Measurements from ENCODE around the gene MORF4L1.

DNA sequence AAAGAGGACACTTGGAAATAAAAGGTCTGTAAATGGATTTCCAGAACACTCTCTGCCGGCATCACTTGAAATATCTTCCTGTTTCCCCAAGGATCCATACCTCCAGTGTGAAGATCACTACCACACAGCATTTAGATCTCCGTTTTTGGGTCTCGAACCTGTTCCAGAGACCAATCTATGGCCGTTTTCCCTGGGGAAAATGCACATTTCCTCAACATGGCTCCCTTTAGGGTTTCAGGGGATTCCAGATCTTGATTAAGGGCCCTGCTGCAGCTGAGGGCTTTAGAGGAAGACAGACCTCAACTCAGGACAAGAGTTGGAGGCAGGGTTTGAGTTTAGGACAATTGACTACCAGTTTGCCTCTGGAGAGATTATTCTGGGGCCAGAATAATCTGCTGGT, 70.1 kb downstream of the MORF4L1 start:
- TF ChIP-seq, protein P1, sequence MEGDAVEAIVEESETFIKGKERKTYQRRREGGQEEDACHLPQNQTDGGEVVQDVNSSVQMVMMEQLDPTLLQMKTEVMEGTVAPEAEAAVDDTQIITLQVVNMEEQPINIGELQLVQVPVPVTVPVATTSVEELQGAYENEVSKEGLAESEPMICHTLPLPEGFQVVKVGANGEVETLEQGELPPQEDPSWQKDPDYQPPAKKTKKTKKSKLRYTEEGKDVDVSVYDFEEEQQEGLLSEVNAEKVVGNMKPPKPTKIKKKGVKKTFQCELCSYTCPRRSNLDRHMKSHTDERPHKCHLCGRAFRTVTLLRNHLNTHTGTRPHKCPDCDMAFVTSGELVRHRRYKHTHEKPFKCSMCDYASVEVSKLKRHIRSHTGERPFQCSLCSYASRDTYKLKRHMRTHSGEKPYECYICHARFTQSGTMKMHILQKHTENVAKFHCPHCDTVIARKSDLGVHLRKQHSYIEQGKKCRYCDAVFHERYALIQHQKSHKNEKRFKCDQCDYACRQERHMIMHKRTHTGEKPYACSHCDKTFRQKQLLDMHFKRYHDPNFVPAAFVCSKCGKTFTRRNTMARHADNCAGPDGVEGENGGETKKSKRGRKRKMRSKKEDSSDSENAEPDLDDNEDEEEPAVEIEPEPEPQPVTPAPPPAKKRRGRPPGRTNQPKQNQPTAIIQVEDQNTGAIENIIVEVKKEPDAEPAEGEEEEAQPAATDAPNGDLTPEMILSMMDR (conservative IDR thresholded peaks at IDR 0.05; ENCODE audit: low read length) = no peak
- TF ChIP-seq EZH2phosphoT487 (IDR thresholded peaks at IDR 0.05; ENCODE audit: borderline replicate concordance) = no peak
